NT2/D1 (cell line): ENCODE measurements around the gene CALML5.

Source experiments
- SUZ12 ChIP-seq: IDR thresholded peaks from 2 replicates; pipeline ENCODE4 v1.6.1; 2011; ENCODE audit not compliant: insufficient read length, insufficient read depth; ENCODE audit errors: extremely low read depth
- YY1 ChIP-seq: IDR thresholded peaks from 2 replicates; pipeline ENCODE4 v1.6.1; 2011; ENCODE audit not compliant: insufficient read length, insufficient read depth
- ZNF274 ChIP-seq: IDR thresholded peaks from 2 replicates; pipeline ENCODE4 v1.6.1; 2011; ENCODE audit warnings: mild to moderate bottlenecking, low read depth, low read length

GRCh38 chr10:5509236-5509635, 9.9 kb upstream of the CALML5 start:
- TF ChIP-seq SUZ12 (no peak), YY1 (no peak), ZNF274 (no peak)
